Liver (tissue), 9 donors: ENCODE measurements around the gene CABLES1. TPM values are rescaled to one million over a fixed set of nuclear protein-coding genes. Genes with fewer than 3 reads are reported as not detected.
"Not testable (repeated sequence)": the region's sequence is repeated elsewhere in the genome, so short reads cannot be mapped to it uniquely, and the experiment has no call there.

Experiments used
- DNase-seq: peaks from one replicate; pipeline ENCODE4 v3.0.0-alpha.2; 2017; ENCODE audit warnings: low spot score
- H3K27ac ChIP-seq, 2 donors: one replicate each; pipeline ENCODE4 v1.7.0; 2013; ENCODE audit warnings: inconsistent platforms in 2 of 2, low read length in 2 of 2, control low read depth in 1 of 2, low read depth in 1 of 2, mild to moderate bottlenecking in 1 of 2
- H3K27me3 ChIP-seq, 4 donors: one replicate each; pipeline versions ENCODE4 v1.6.1 to v1.7.0; 2013; ENCODE audit warnings: low read length in 3 of 4, inconsistent platforms in 1 of 4, mild to moderate bottlenecking in 1 of 4, moderate library complexity in 1 of 4; ENCODE audit not compliant: control insufficient read depth in 4 of 4, insufficient read depth in 4 of 4
- H3K36me3 ChIP-seq, 4 donors: one replicate each; pipeline versions ENCODE4 v1.6.1 to v1.7.0; 2013; ENCODE audit warnings: low read length in 3 of 4, mild to moderate bottlenecking in 3 of 4, low read depth in 1 of 4, moderate library complexity in 1 of 4; ENCODE audit not compliant: control insufficient read depth in 4 of 4, insufficient read depth in 3 of 4
- H3K4me1 ChIP-seq, 4 donors: one replicate each; pipeline versions ENCODE4 v1.6.1 to v1.7.0; 2013; ENCODE audit warnings: low read length in 3 of 4, mild to moderate bottlenecking in 3 of 4, moderate library complexity in 1 of 4; ENCODE audit not compliant: control insufficient read depth in 4 of 4, insufficient read depth in 4 of 4
- H3K4me3 ChIP-seq, 3 donors: one replicate each; pipeline versions ENCODE4 v1.6.1 to v1.7.0; 2013; ENCODE audit warnings: low read length in 3 of 3, control low read depth in 1 of 3, low read depth in 1 of 3, mild to moderate bottlenecking in 1 of 3
- H3K9ac ChIP-seq, 2 donors: one replicate each; pipeline ENCODE4 v1.7.0; 2013; ENCODE audit warnings: low read length in 2 of 2, mild to moderate bottlenecking in 2 of 2, moderate library complexity in 2 of 2, control low read depth in 1 of 2, low read depth in 1 of 2
- H3K9me3 ChIP-seq, 4 donors: one replicate each; pipeline versions ENCODE4 v1.6.1 to v1.7.0; 2013; ENCODE audit warnings: low read length in 3 of 4; ENCODE audit not compliant: control insufficient read depth in 4 of 4
- ATF3 ChIP-seq: IDR thresholded peaks from 2 replicates; pipeline ENCODE4 v1.6.1; 2016; ENCODE audit warnings: antibody characterized with exemption
- GABPA ChIP-seq, 2 donors: IDR thresholded peaks in 1 of 2; conservative IDR thresholded peaks in 1 of 2; 2 replicates each; pipeline ENCODE4 v1.6.1; 2016; ENCODE audit warnings: antibody characterized with exemption in 2 of 2, mild to moderate bottlenecking in 1 of 2, moderate library complexity in 1 of 2
- HNF4A ChIP-seq, 2 donors: conservative IDR thresholded peaks; 2 replicates each; pipeline ENCODE4 v1.6.1; 2016; ENCODE audit warnings: antibody characterized with exemption in 2 of 2, mild to moderate bottlenecking in 2 of 2
- MAX ChIP-seq: IDR thresholded peaks from 2 replicates; pipeline ENCODE4 v1.6.1; 2016; ENCODE audit warnings: antibody characterized with exemption
- RAD21 ChIP-seq, 2 donors: IDR thresholded peaks; 2 replicates each; pipeline ENCODE4 v1.6.1; 2016; ENCODE audit warnings: antibody characterized with exemption in 2 of 2, mild to moderate bottlenecking in 2 of 2
- REST ChIP-seq: IDR thresholded peaks from 2 replicates; pipeline ENCODE4 v1.6.1; 2016; ENCODE audit warnings: antibody characterized with exemption, mild to moderate bottlenecking
- RXRA ChIP-seq, 2 donors: IDR thresholded peaks; 2 replicates each; pipeline ENCODE4 v1.6.1; 2017 to 2018; ENCODE audit warnings: antibody characterized with exemption in 2 of 2, mild to moderate bottlenecking in 1 of 2
- YY1 ChIP-seq: IDR thresholded peaks from 2 replicates; pipeline ENCODE4 v1.6.1; 2016; ENCODE audit warnings: antibody characterized with exemption, mild to moderate bottlenecking
- WGBS: extraction: QIAGEN DNeasy Blood & Tissue Kit; methylation state at CpG from one replicate; pipeline ENCODE4 v1.1.7; 2013; 5-methylcytosine and 5-hydroxymethylcytosine counted together
- polyA plus RNA-seq, 2 donors: library from polyadenylated mRNA; stranded (reverse) in 1 of 2; unstranded in 1 of 2; fragments of 200-250 nt in 1 of 2; fragments of >200 nt in 1 of 2; fragmentation: Nextera tagmentation in 1 of 2; extraction: Ambion mirVana in 1 of 2; gene quantifications; one replicate each; pipeline versions ENCODE4 v1.2.1 to v1.2.3, GENCODE V29; 2013 to 2015
- total RNA-seq, 2 donors: library from RNA; depleted of rRNA; stranded (reverse); fragments of >200 nt; gene quantifications; one replicate each; pipeline ENCODE4 v1.2.3, GENCODE V29; 2014
- donor health status: healthy.
- donor health status: healthy.
- donor health status: healthy.
- donor health status: healthy.
- donor health status: healthy.

Gene CABLES1
- total and polyA plus RNA-seq, 4 donors: 3.3 to 8.9 (median 4.5) TPM

GRCh38 chr18:23285581-23285980, 150.3 kb downstream of the CABLES1 start:
- not testable (repeated sequence) for H3K9ac ChIP-seq, DNase-seq, H3K4me1 ChIP-seq, H3K4me3 ChIP-seq, H3K9me3 ChIP-seq, H3K36me3 ChIP-seq, H3K27me3 ChIP-seq, H3K27ac ChIP-seq
- 90% methylated on average over 12 of the region's 12 CpGs for whole genome bisulfite sequencing

- no peak for DNase-seq
- no peak for TF ChIP-seq RAD21 (IDR thresholded peaks at IDR 0.05)
- no peak for TF ChIP-seq MAX
- no peak for TF ChIP-seq ATF3
- TF ChIP-seq REST: no peak
- Histone ChIP-seq H3K27ac (no peak overlapping the region), H3K9me3 (no peaks in the 10 kb centered on the region), H3K4me3 (no peak overlapping the region), H3K27me3 (no peaks in the 10 kb centered on the region), H3K36me3 (no peaks in the 10 kb centered on the region), H3K9ac (no peak overlapping the region), H3K4me1 (no peaks in the 10 kb centered on the region)
- 94% methylated on average over 4 of the region's 4 CpGs for WGBS
Measured at GRCh38 chr18:23291456-23292205, 156.3 kb downstream of the CABLES1 start.

- H3K4me3 ChIP-seq: no peak overlapping the region
- peaks cover 0 to 1% (median 0%) of the 10 kb centered on the region in 4 donors for H3K4me1 ChIP-seq
- no peak for DNase-seq
- no peak overlapping the region for H3K9ac ChIP-seq
- no peaks in the 10 kb centered on the region for H3K9me3 ChIP-seq
- no peaks in the 10 kb centered on the region for H3K36me3 ChIP-seq
- no peak for TF ChIP-seq YY1
- no peak for TF ChIP-seq RXRA (IDR thresholded peaks at IDR 0.05)
- TF ChIP-seq HNF4A (conservative IDR thresholded peaks at IDR 0.05): no peak
- TF ChIP-seq MAX: no peak
- no peak for TF ChIP-seq GABPA (IDR thresholded peaks at IDR 0.05 in 1 of 2, conservative IDR thresholded peaks at IDR 0.05 in 1 of 2)
- WGBS: 81% methylated on average over 6 of the region's 6 CpGs
- H3K27ac ChIP-seq: no peak overlapping the region
- no peaks in the 10 kb centered on the region for H3K27me3 ChIP-seq
Measured at GRCh38 chr18:23300231-23300805, 165.0 kb downstream of the CABLES1 start.
